K562 (cell line): ENCODE measurements around the gene PEAR1. TPM values are rescaled to one million over a fixed set of nuclear protein-coding genes. Genes with fewer than 3 reads are reported as not detected.
A peak's percentile ranks its signal among the peaks of the same experiment; 100 is the strongest.
"Not testable (repeated sequence)": the region's sequence is repeated elsewhere in the genome, so short reads cannot be mapped to it uniquely, and the experiment has no call there.

Experiments used
- ATAC-seq: fragments of 200-7000 bp; cut with Tn5 transposase; 3 replicates; pipeline ENCODE4 v1.9.1; 2020; ENCODE audit warnings: moderate library complexity
- BruUV-seq: library from RNA; stranded (reverse); fragments of 400-500 nt; replicated peaks from 2 replicates; lab custom pipeline; 2021; lab: Mats Ljungman, UMichigan
- CTCF ChIA-PET: fragments of 300-600 bp; formaldehyde crosslinking; extraction: SDS; loops from one replicate; lab custom pipeline; 2021; ENCODE audit warnings: low intra/inter-chr PET ratio; lab: Yijun Ruan, JAX
- POLR2A ChIA-PET: fragments of 300-600, 350-650 bp; sonication (Branson Sonifier 250); formaldehyde crosslinking; extraction: SDS; loops from one replicate; lab custom pipeline; 2021; ENCODE audit warnings: antibody characterized with exemption, inconsistent platforms; lab: Yijun Ruan, JAX
- DNase-seq, 4 experiments: peaks; one replicate each; pipeline versions ENCODE4 v3.0.0 to v3.0.0-alpha.2; 2011 to 2018; ENCODE audit warnings: low spot score in 3 of 4, mixed read lengths in 3 of 4; ENCODE audit errors: extremely low read depth in 1 of 4
- FAIRE-seq: peaks from 2 replicates; lab custom pipeline; 2011; peaks lifted over from hg19 to GRCh38; lab: Jason Lieb, UNC
- H2AFZ ChIP-seq: 2 replicates; pipeline ENCODE4 v1.6.0; 2011; ENCODE audit warnings: low read depth, low read length, control low read depth, inconsistent platforms
- H3K27ac ChIP-seq: fragments of 200-600 bp; 3 replicates; pipeline ENCODE4 v1.8.0; 2011; ENCODE audit warnings: low read depth, mild to moderate bottlenecking, control low read depth, inconsistent platforms, low read length, moderate library complexity, mixed read lengths; ENCODE audit errors: extremely low read depth
- H3K27me3 ChIP-seq, 2 experiments: fragments of 300-600 bp in 1 of 2; 2 replicates in 1 of 2; 3 replicates in 1 of 2; pipeline versions ENCODE4 v1.6.0 to v1.8.0; 2011; ENCODE audit warnings: inconsistent platforms in 2 of 2, low read length in 2 of 2, mild to moderate bottlenecking in 1 of 2, mixed read lengths in 1 of 2, moderate library complexity in 1 of 2; ENCODE audit not compliant: control insufficient read depth in 2 of 2, insufficient read depth in 2 of 2
- H3K36me3 ChIP-seq: fragments of 300-600 bp; 3 replicates; pipeline ENCODE4 v1.8.0; 2011; ENCODE audit warnings: mild to moderate bottlenecking, low read length, inconsistent platforms; ENCODE audit not compliant: control insufficient read depth, insufficient read depth
- H3K4me1 ChIP-seq, 2 experiments: fragments of 200-600 bp in 1 of 2; replicated peaks in 1 of 2; 2 replicates in 1 of 2; 3 replicates in 1 of 2; pipeline versions ENCODE4 v1.5.1 to v1.8.0; 2011; ENCODE audit warnings: inconsistent platforms in 2 of 2, low read length in 2 of 2, mild to moderate bottlenecking in 1 of 2, mixed read lengths in 1 of 2, moderate library complexity in 1 of 2; ENCODE audit not compliant: control insufficient read depth in 2 of 2, insufficient read depth in 2 of 2
- H3K4me2 ChIP-seq: 2 replicates; pipeline ENCODE4 v1.6.1; 2011; ENCODE audit warnings: low read length, control low read depth, inconsistent platforms, mixed read lengths; ENCODE audit not compliant: insufficient read depth
- H3K4me3 ChIP-seq: fragments of 200-600 bp; sonication (generic), shearing (Covaris generic); 2 replicates; pipeline ENCODE4 v1.5.1; 2016; ENCODE audit warnings: control low read depth, inconsistent platforms
- H3K79me2 ChIP-seq: fragments of 200-600 bp; 3 replicates; pipeline ENCODE4 v1.8.0; 2011; ENCODE audit warnings: low read length, inconsistent platforms; ENCODE audit not compliant: control insufficient read depth, insufficient read depth
- H3K9ac ChIP-seq, 2 experiments: 2 replicates each; pipeline versions ENCODE4 v1.6.0 to v1.6.1; 2011; ENCODE audit warnings: low read depth in 2 of 2, low read length in 2 of 2, control low read depth in 1 of 2, inconsistent platforms in 1 of 2, mild to moderate bottlenecking in 1 of 2, mixed read lengths in 1 of 2; ENCODE audit not compliant: insufficient read depth in 1 of 2
- H3K9me1 ChIP-seq: one replicate; pipeline ENCODE4 v1.6.0; 2011; ENCODE audit warnings: inconsistent platforms, mild to moderate bottlenecking, low read length, moderate library complexity; ENCODE audit not compliant: control insufficient read depth, insufficient read depth
- H3K9me3 ChIP-seq: replicated peaks from 2 replicates; pipeline ENCODE4 v1.5.1; 2011; ENCODE audit warnings: low read depth, low read length, inconsistent platforms; ENCODE audit not compliant: control insufficient read depth, insufficient read depth
- H4K20me1 ChIP-seq: replicated peaks from 2 replicates; pipeline ENCODE4 v1.6.1; 2011; ENCODE audit warnings: low read length, inconsistent platforms, mixed read lengths; ENCODE audit not compliant: control insufficient read depth, insufficient read depth
- CBFA2T3 ChIP-seq: fragments of 450-650 bp; IDR thresholded peaks from 2 replicates; pipeline ENCODE4 v1.6.1; 2017
- KDM1A ChIP-seq, 2 experiments: fragments of 450-650 bp; IDR thresholded peaks; 2 replicates each; pipeline ENCODE4 v1.6.1; 2016; ENCODE audit warnings: mild to moderate bottlenecking in 2 of 2
- NR2C2 ChIP-seq, 2 experiments: fragments of 200-800 bp in 1 of 2; sonication (Bioruptor generic) in 1 of 2; sonication (generic) in 1 of 2; formaldehyde crosslinking in 1 of 2; IDR thresholded peaks; 2 replicates each; pipeline versions ENCODE4 v1.6.1 to v1.8.0; 2016 to 2022; ENCODE audit warnings: mild to moderate bottlenecking in 1 of 2, missing compliant biosample characterization in 1 of 2, missing genetic modification characterization in 1 of 2, missing genetic modification reagents in 1 of 2
- WGBS: fragments of 100-300 bp; shearing (Covaris generic); methylation state at CpG from one replicate; pipeline ENCODE4 v1.1.6; 2016; ENCODE audit warnings: low coverage, mixed read lengths; ENCODE audit not compliant: insufficient coverage; ENCODE audit errors: missing lambda C conversion rate; 5-methylcytosine and 5-hydroxymethylcytosine counted together
- in situ Hi-C: fragments of 300-500 bp; cut with MboI; formaldehyde crosslinking; loops from 4 replicates; pipeline ENCODE4 v1.15.0; 2018; ENCODE audit warnings: inconsistent platforms, mixed read lengths
- intact Hi-C: fragments of 100-400 bp; cut with micrococcal nuclease; formaldehyde crosslinking; loops from 2 replicates; pipeline ENCODE4 v1.14.2; 2022
- polyA plus RNA-seq, 8 experiments: library from polyadenylated mRNA; depleted of rRNA in 4 of 8; stranded (reverse) in 5 of 8; unstranded in 3 of 8; fragments of >200 nt; fragmentation: Nextera tagmentation in 2 of 8; fragmentation: Illumina TruSeq in 1 of 8; extraction: Ambion mirVana in 2 of 8; extraction: Trizol in 1 of 8; gene quantifications; 2 replicates each; pipeline versions ENCODE4 v1.2.1 to v1.2.3, GENCODE V29; 2011 to 2014; ENCODE audit warnings: inconsistent platforms in 1 of 8, missing spikeins in 1 of 8
- total RNA-seq, 7 experiments: library from RNA; depleted of rRNA in 6 of 7; stranded (reverse); fragments of >200 nt in 6 of 7; fragmentation: Illumina TruSeq in 2 of 7; extraction: Trizol in 2 of 7; gene quantifications; 2 replicates each; pipeline versions ENCODE4 v1.2.1 to v1.2.3, GENCODE V29; 2011 to 2021; ENCODE audit warnings: low replicate concordance in 1 of 7
- TF ChIP-seq, protein P1 (sequence below): fragments of 150-350 bp; IDR thresholded peaks from 2 replicates; pipeline ENCODE4 v1.6.1; 2014; ENCODE audit warnings: low read depth, mild to moderate bottlenecking, low read length, borderline replicate concordance
- TF ChIP-seq, protein P2 (sequence below): sonication (generic); formaldehyde crosslinking; IDR thresholded peaks from 2 replicates; pipeline ENCODE4 v1.8.0; 2022; ENCODE audit warnings: missing genetic modification reagents, mild to moderate bottlenecking, moderate library complexity, borderline replicate concordance
- TF ChIP-seq, protein P3 (sequence below): fragments of 450-650 bp; IDR thresholded peaks from 2 replicates; pipeline ENCODE4 v1.6.1; 2016; ENCODE audit warnings: low read depth, mild to moderate bottlenecking, moderate library complexity

Gene PEAR1
- total and polyA plus RNA-seq, 9 of the 15 experiments (the other 6 are each of a cell fraction or from before 2014, with no cell fraction given): 0.87 to 13.9 (median 6.1) TPM

DNA sequence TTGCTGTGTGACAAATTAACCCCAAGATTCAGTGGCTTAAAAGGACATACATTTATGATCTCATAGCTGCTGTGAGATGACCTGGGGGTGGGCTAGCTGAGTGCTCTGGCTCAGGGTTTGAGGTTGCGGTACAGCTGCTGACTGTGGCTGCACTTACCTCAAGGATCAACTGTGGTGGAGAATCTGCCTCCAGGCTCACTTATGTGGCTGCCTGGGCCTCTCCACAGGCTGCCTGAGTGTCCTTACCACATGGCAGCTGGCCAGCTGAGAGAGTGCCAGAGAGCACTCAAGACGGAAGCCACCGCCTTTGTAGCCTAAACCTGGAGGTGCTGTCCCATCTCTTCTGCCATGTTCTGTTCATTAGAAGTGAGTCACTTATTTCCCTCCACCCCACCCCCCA is 32.7 kb downstream of the PEAR1 start (continued):
- TF ChIP-seq, protein P1, sequence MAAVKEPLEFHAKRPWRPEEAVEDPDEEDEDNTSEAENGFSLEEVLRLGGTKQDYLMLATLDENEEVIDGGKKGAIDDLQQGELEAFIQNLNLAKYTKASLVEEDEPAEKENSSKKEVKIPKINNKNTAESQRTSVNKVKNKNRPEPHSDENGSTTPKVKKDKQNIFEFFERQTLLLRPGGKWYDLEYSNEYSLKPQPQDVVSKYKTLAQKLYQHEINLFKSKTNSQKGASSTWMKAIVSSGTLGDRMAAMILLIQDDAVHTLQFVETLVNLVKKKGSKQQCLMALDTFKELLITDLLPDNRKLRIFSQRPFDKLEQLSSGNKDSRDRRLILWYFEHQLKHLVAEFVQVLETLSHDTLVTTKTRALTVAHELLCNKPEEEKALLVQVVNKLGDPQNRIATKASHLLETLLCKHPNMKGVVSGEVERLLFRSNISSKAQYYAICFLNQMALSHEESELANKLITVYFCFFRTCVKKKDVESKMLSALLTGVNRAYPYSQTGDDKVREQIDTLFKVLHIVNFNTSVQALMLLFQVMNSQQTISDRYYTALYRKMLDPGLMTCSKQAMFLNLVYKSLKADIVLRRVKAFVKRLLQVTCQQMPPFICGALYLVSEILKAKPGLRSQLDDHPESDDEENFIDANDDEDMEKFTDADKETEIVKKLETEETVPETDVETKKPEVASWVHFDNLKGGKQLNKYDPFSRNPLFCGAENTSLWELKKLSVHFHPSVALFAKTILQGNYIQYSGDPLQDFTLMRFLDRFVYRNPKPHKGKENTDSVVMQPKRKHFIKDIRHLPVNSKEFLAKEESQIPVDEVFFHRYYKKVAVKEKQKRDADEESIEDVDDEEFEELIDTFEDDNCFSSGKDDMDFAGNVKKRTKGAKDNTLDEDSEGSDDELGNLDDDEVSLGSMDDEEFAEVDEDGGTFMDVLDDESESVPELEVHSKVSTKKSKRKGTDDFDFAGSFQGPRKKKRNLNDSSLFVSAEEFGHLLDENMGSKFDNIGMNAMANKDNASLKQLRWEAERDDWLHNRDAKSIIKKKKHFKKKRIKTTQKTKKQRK: no peak
- TF ChIP-seq, protein P2, sequence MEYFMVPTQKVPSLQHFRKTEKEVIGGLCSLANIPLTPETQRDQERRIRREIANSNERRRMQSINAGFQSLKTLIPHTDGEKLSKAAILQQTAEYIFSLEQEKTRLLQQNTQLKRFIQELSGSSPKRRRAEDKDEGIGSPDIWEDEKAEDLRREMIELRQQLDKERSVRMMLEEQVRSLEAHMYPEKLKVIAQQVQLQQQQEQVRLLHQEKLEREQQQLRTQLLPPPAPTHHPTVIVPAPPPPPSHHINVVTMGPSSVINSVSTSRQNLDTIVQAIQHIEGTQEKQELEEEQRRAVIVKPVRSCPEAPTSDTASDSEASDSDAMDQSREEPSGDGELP (CRISPR knock-in tag): peak; percentile 76
- TF ChIP-seq KDM1A (IDR thresholded peaks at IDR 0.05): peak in 1 of 2 experiments; percentile 37; a peak in 2 of 4 replicates
- TF ChIP-seq CBFA2T3: peak; percentile 42
- TF ChIP-seq NR2C2 (CRISPR knock-in tag; IDR thresholded peaks at IDR 0.05): no peak
- no peak for TF ChIP-seq NR2C2 (tag; IDR thresholded peaks at IDR 0.05)
- TF ChIP-seq, protein P3, sequence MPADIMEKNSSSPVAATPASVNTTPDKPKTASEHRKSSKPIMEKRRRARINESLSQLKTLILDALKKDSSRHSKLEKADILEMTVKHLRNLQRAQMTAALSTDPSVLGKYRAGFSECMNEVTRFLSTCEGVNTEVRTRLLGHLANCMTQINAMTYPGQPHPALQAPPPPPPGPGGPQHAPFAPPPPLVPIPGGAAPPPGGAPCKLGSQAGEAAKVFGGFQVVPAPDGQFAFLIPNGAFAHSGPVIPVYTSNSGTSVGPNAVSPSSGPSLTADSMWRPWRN: peak; percentile 93

DNA sequence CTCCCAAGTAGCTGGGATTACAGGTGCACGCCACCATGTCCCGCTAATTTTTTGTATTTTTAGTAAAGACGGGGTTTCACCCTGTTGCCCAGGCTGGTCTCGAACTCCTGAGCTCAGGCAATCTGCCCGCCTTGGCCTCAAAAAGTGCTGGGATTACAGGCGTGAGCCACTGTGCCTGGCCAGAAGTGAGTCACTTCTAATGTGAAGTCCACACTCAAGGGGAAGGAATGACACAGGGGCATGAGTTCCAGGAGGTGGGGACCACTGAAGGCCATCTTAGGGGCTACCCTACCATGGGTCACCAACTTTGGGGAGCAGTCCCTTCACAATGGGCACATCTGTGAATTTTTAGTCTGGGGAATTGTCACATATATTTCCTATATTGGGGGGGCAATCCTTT is 33.2 kb downstream of the PEAR1 start:
- 73% methylated on average over 6 of the region's 6 CpGs for WGBS
- H3K4me2 ChIP-seq: peak overlapping the region; percentile 73
- not testable (repeated sequence) for H3K27ac ChIP-seq, H3K9ac ChIP-seq, H3K79me2 ChIP-seq, H4K20me1 ChIP-seq, H3K9me3 ChIP-seq, FAIRE-seq, DNase-seq, H3K4me3 ChIP-seq, H3K27me3 ChIP-seq, ATAC-seq, H3K9me1 ChIP-seq, H3K36me3 ChIP-seq, BruUV-seq, H2AFZ ChIP-seq
- CTCF ChIA-PET: interaction anchor here (2.1 kb wide), 1 partner anchor 16 kb away, joined by 12 read pairs; no protein-coding TSS in a partner anchor
- POLR2A ChIA-PET: interaction anchor here (1.0 kb wide), 1 partner anchor 15 kb away, joined by 3 read pairs; no protein-coding TSS in a partner anchor
- intact Hi-C loops (loop anchor here (5.0 kb wide), 2 partner anchors 46 to 231 kb away; no protein-coding TSS in a partner anchor), in situ Hi-C loops (loop anchor here (5.0 kb wide), 1 partner anchor 34 kb away; the partner anchor contains the start of gene PEAR1)
- H3K4me1 ChIP-seq: peaks cover 24 to 33% of the 10 kb centered on the region in 2 experiments
